ENCODE data around the gene ADCYAP1R1.

The ADCYAP1R1 gene

GRCh38 chr7:31020652-31021051, 31.5 kb upstream of the ADCYAP1R1 start:
- no peak for DNase-seq (ENCODE audit: insufficient read length)
- FAIRE-seq = no peak
- TF ChIP-seq POLR2AphosphoS5 (IDR thresholded peaks at IDR 0.05; ENCODE audit: low read depth, low read length) (no peak), TAF1 (IDR thresholded peaks at IDR 0.05; ENCODE audit: borderline replicate concordance, low read depth, low read length) (no peak), POLR2A (IDR thresholded peaks at IDR 0.05; ENCODE audit: low read depth, low read length) (no peak)

- TF ChIP-seq TAF1 (IDR thresholded peaks at IDR 0.05; ENCODE audit: borderline replicate concordance, low read depth, low read length) (no peak), POLR2AphosphoS5 (IDR thresholded peaks at IDR 0.05; ENCODE audit: low read depth, low read length) (no peak), POLR2A (IDR thresholded peaks at IDR 0.05; ENCODE audit: low read depth, low read length) (no peak)
- FAIRE-seq (no peak), DNase-seq (ENCODE audit: insufficient read length) (no peak)
These were observed 30.0 kb upstream of the ADCYAP1R1 start for GRCh38 chr7:31022117-31022516.

- DNase-seq (ENCODE audit: insufficient read length) = no peak
- no peak for TF ChIP-seq POLR2A (IDR thresholded peaks at IDR 0.05; ENCODE audit: low read depth, low read length)
- FAIRE-seq = no peak
These were observed 29.4 kb upstream of the ADCYAP1R1 start for GRCh38 chr7:31022726-31023125.

- TF ChIP-seq POLR2A (IDR thresholded peaks at IDR 0.05; ENCODE audit: low read depth, low read length) (no peak), TAF1 (IDR thresholded peaks at IDR 0.05; ENCODE audit: borderline replicate concordance, low read depth, low read length) (no peak), POLR2AphosphoS5 (IDR thresholded peaks at IDR 0.05; ENCODE audit: low read depth, low read length) (no peak)
- FAIRE-seq (no peak), DNase-seq (ENCODE audit: insufficient read length) (no peak)
These were observed 28.2 kb upstream of the ADCYAP1R1 start for GRCh38 chr7:31023877-31024276.

GRCh38 chr7:31027161-31027965, 24.7 kb upstream of the ADCYAP1R1 start:
- DNase-seq (ENCODE audit: insufficient read length) (no peak), FAIRE-seq (no peak)
- TF ChIP-seq POLR2A (IDR thresholded peaks at IDR 0.05; ENCODE audit: low read depth, low read length) = no peak
- no peak for TF ChIP-seq POLR2AphosphoS5 (IDR thresholded peaks at IDR 0.05; ENCODE audit: low read depth, low read length)
- TF ChIP-seq TAF1 (IDR thresholded peaks at IDR 0.05; ENCODE audit: borderline replicate concordance, low read depth, low read length) = no peak

- no peak for FAIRE-seq
These were observed 24.1 kb upstream of the ADCYAP1R1 start for GRCh38 chr7:31028006-31028405.

GRCh38 chr7:31028417-31028992, 23.6 kb upstream of the ADCYAP1R1 start:
- TF ChIP-seq POLR2AphosphoS5 (IDR thresholded peaks at IDR 0.05; ENCODE audit: low read depth, low read length) (no peak), TAF1 (IDR thresholded peaks at IDR 0.05; ENCODE audit: borderline replicate concordance, low read depth, low read length) (no peak), POLR2A (IDR thresholded peaks at IDR 0.05; ENCODE audit: low read depth, low read length) (no peak)
- DNase-seq (ENCODE audit: insufficient read length) = no peak
- FAIRE-seq = no peak

More at GRCh38 chr7:31028006-31028405, 24.1 kb upstream of the ADCYAP1R1 start:
- TF ChIP-seq TAF1 (IDR thresholded peaks at IDR 0.05; ENCODE audit: borderline replicate concordance, low read depth, low read length) (no peak), POLR2AphosphoS5 (IDR thresholded peaks at IDR 0.05; ENCODE audit: low read depth, low read length) (no peak), POLR2A (IDR thresholded peaks at IDR 0.05; ENCODE audit: low read depth, low read length) (no peak)
- DNase-seq (ENCODE audit: insufficient read length) = no peak

- DNase-seq (ENCODE audit: insufficient read length) (no peak), FAIRE-seq (no peak)
- TF ChIP-seq TAF1 (IDR thresholded peaks at IDR 0.05; ENCODE audit: borderline replicate concordance, low read depth, low read length) (no peak), POLR2AphosphoS5 (IDR thresholded peaks at IDR 0.05; ENCODE audit: low read depth, low read length) (no peak), POLR2A (IDR thresholded peaks at IDR 0.05; ENCODE audit: low read depth, low read length) (no peak)
These were observed 22.7 kb upstream of the ADCYAP1R1 start for GRCh38 chr7:31029251-31030042.

GRCh38 chr7:31033674-31034300, 18.3 kb upstream of the ADCYAP1R1 start:
- TF ChIP-seq POLR2A (IDR thresholded peaks at IDR 0.05; ENCODE audit: low read depth, low read length) = no peak
- TF ChIP-seq TAF1 (IDR thresholded peaks at IDR 0.05; ENCODE audit: borderline replicate concordance, low read depth, low read length) = no peak
- TF ChIP-seq POLR2AphosphoS5 (IDR thresholded peaks at IDR 0.05; ENCODE audit: low read depth, low read length) = no peak
- DNase-seq (ENCODE audit: insufficient read length) (no peak), FAIRE-seq (no peak)

- DNase-seq (ENCODE audit: insufficient read length) (no peak), FAIRE-seq (no peak)
- no peak for TF ChIP-seq POLR2A (IDR thresholded peaks at IDR 0.05; ENCODE audit: low read depth, low read length)
- no peak for TF ChIP-seq TAF1 (IDR thresholded peaks at IDR 0.05; ENCODE audit: borderline replicate concordance, low read depth, low read length)
- no peak for TF ChIP-seq POLR2AphosphoS5 (IDR thresholded peaks at IDR 0.05; ENCODE audit: low read depth, low read length)
These were observed 15.2 kb upstream of the ADCYAP1R1 start for GRCh38 chr7:31036924-31037323.

GRCh38 chr7:31043051-31043471, 9.0 kb upstream of the ADCYAP1R1 start:
- FAIRE-seq (no peak), DNase-seq (ENCODE audit: insufficient read length) (no peak)
- TF ChIP-seq TAF1 (IDR thresholded peaks at IDR 0.05; ENCODE audit: borderline replicate concordance, low read depth, low read length) (no peak), POLR2A (IDR thresholded peaks at IDR 0.05; ENCODE audit: low read depth, low read length) (no peak), POLR2AphosphoS5 (IDR thresholded peaks at IDR 0.05; ENCODE audit: low read depth, low read length) (no peak)
